Stimulated activated CD8-positive, alpha-beta memory T cell treated with anti-CD3 and anti-CD28 coated beads, Interleukin-7, amount 100 ng/mL, for 1 hour (primary cell): Measurements from ENCODE around the gene VSTM2L.
"Not testable (repeated sequence)": the region's sequence is repeated elsewhere in the genome, so short reads cannot be mapped to it uniquely, and the experiment has no call there.

Source experiments
- DNase-seq, 2 donors: peaks; one replicate each; pipeline ENCODE4 v3.0.0-alpha.2; 2020; ENCODE audit warnings: low read depth in 2 of 2

Gene VSTM2L

DNA sequence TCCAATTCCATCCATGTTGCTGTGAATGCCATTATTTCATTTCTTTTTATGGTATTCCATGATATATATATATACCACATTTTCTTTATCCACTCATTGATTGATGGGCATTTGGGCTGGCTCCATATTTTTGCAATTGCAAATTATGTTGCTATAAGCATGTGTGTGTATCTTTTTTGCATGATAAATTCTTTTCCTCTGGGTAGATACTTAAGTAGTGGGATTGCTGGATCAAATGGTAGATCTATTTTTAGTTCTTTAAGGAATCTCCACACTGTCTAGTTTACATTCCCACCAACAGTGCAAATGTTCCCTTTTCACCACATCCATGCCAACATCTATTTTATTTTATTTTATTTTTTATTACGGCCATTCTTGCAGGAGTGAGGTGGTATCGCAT is 60.6 kb downstream of the VSTM2L start:
- not testable (repeated sequence) for DNase-seq

DNA sequence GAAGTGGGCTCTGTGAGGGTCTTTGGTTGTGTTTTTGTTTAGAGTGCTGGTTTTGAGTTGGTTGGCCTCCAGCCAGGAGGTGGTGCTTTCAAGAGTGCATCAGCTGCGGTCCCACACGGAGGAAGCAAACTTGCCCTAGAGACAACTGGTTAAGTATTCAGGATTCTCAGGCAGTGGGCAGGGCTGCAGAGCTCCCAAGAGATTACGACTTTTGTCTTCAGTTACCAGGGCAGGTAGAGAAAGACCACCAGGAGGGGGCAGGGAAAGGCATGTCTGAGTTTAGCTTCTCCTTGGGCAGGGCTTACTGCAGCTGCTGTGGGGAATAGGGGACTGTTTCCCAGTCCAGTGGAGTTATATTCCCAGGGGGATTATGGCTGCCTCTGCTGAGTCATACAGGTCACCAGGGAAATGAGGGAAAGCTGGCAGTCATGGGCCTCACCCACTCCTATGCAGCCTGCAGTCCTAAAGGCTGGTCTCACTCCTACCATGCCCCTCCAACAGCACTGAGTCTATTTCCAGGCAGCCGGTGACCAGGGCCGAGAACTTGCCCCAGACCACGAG is 66.0 kb downstream of the VSTM2L start:
- DNase-seq = no peak

DNA sequence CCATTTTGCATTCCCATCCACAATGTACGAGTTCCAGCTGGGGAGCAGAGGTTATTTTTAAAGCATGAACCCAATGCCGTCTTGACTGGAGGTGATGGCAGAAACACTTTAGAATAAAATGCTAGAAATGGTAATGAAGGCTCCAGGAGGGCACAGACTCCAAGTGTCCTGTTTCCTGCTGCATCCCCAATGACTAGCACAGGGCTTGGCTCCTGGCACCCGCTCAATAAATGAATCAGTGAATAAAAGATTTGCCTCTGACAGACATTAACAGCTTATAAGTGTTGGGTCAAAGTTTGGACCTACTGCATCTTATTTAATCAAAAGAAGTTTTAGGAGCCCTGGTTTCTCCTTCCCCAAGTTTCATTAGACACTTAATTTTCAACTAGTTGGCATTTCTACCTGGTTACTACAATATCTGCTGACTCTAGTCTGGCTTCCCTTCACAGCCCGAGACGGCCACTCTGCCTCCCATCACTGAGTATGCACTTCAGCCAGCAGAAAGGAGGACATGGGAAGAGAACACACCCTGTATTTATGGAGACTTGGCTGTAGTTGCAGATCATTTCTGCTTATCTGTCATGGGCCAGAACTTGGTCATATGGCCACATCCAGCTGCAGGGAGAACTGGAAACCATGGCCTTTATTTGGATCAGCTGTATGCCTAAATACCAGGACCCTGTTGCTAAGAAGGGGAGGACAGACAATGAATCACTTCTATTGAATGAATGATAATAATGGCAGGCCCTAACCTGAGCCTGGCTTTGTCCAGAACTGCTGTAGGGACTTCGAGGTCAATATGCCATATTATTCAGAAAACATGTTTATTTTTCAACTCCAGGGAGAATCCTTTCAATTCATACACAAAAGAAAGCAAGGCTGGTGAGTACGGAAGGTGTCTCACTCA is 67.3 kb downstream of the VSTM2L start:
- DNase-seq = no peak

DNA sequence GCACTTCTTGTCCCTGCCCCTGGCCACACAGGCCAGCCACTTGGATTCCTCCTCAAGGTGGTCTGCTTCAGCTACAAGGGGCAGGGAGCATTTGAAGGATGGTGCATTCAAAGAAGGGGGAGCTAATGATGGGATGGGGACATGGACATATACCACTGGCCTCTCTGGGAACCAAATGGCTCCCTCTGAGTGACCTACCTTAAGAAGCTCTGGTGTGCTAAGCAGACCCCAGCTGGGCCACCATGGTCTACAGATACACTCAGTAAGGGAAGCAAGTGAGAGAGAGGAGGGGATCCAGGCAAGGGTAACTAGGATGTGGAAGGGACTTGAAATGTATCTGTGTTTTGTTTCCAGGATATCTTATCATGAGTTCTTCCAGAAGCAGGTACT is 67.9 kb downstream of the VSTM2L start:
- DNase-seq = no peak

DNA sequence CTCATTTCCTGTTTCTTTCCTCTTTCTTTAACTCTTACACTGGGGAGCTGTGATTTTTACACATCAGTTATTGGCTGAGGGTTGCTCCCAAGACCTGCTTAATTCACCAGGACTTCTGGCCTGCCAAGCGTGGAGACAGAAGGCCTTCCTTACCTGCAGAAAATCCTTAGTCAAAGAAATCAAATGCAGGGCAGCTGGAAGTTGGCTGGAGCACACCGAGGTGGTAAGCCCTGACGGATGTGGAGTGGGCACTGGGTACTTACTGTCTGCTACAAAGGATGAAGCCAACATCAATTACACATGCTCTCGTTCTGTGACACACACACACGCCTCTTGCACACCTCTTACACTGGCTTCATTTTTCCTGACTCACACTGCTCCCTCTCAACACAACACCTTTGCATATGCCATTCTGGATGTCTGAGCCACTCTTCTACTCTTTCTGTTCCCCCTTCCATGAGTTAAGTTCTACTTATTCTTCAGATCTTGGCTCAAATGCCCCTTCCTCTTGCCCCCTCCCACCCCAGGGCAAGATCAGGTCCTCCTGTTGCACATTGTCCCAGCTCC is 68.7 kb downstream of the VSTM2L start:
- DNase-seq = no peak

DNA sequence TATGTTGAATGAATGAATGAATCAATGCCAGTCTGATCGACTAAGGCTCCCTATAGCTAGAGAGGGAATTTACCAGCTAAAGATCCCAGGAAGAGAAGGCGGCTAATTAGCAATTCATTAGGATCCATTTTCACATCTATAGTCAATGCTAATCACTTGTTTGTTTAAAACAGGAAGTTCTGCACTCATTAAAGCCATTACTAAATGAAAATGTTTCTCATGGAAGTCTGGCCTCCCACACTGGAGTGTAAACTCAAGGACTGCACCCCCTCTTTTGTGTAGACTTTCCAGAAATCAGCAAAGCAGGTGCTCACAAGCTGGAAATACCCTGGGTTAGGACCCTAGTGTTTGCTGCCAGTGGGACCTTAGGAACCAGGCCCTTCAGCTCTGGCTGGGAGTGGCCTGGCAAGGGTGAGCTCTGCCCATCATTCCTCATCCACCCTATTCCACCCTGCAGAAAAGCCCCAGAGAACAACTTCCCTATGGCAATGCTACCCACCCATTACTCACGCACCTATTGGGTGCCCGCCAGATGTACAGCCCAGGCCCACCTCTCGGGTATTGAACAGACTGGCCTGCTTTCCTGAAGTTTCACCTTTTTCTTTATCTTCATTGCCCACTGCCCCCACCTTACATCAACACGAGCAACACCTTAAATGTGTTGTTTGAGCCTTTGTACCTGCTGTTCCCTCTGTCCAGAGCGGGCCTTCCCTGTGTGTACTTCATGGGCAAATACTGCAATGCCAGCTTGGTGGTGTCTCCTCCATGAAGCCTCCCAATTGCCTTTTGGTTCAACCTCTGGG is 69.5 kb downstream of the VSTM2L start:
- no peak for DNase-seq

DNA sequence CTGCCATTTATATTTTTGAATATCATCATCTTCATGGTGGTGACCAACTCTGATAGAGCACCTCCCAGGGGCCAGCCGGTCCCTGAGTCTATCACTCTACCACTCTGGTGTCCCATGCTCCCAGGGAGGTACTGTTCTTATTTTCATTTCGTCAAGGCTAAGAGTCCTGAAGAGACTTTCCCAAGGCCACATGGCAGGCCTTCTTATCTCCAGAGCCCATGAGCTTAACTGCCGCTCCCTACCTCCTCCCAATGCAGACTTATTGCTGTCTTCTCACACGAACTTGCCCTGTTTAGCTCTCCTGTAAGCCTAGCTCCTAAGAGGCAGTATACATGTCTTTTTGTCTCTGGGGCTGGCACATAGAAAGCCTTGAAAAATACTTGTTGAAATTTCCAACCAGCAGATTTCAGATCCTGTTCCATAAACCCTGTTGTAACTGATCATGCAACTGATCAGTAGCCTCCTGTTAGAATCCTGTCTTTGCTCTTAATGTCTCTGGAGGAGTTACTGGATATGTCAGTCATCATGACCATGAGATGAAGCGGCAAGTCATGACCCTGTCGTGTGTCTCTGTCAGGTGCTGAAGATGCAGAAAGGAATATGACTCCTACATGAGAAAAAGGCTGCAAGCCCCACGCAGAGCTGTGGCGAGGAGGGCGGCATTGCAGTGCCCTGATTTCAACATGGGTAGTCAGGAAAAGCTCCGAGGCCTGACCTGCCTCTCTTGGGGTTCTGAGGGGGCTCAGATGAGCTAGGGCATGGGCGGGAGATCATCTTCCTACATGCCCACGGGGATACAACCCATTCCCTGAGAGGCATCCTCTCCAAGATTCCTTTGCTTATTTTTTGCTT is 70.4 kb downstream of the VSTM2L start:
- DNase-seq = no peak

DNA sequence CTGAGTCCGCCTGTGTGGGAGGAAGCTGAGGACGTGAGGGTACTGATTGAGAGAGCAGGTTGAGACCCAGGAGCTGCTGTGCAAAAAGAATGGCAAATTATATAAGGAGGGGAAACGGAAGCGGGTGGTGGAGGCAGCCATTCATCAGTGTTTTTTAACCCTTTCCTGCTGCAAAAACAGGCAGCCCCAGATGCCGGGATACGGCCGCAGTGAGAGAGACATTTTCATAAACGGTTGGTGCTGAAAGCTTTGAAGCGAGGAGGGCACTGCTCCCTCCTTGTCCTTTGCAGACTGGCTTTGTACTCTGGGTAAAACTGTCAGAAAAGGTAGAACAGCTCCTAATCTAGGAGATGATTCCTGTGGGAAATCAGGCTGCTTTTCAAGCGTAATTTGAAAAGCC is 74.0 kb downstream of the VSTM2L start:
- no peak for DNase-seq

DNA sequence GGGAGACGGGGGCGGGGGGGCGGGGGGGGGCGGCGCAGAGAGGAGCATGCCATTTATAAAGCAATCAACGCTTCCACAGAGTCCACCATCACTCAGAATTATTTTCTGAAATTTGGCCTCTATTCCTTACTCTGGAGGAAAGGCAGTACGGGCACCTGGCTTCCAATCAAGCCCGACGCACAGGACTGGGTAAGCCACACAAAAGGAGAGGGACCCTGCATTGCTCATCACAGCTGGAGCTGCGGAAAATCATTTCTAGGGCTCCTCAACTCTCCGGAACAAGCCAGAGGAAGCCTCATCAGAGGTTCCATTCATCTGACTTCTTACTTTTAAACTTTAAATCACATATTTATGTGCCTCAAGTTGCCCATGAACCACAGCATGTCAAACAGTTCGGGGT is 74.4 kb downstream of the VSTM2L start:
- DNase-seq = no peak

DNA sequence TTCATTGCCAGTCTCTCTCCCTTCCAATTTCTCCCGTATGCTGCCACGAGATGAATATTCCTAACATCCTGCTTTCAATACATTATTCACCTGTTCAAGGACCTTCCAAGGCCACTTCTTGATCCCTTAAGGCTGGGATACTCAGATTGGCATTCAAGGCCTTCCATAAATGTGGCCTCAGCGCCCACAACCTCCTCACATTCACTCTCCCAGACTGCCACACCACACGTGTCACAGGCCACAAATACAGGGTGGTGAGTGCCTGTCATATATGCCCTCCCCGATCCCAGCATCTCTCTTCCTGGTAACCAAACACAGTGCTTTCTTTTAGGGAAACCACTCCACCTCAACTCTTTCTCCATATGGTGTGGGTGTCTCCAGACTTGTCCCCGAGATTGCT is 74.9 kb downstream of the VSTM2L start:
- no peak for DNase-seq

DNA sequence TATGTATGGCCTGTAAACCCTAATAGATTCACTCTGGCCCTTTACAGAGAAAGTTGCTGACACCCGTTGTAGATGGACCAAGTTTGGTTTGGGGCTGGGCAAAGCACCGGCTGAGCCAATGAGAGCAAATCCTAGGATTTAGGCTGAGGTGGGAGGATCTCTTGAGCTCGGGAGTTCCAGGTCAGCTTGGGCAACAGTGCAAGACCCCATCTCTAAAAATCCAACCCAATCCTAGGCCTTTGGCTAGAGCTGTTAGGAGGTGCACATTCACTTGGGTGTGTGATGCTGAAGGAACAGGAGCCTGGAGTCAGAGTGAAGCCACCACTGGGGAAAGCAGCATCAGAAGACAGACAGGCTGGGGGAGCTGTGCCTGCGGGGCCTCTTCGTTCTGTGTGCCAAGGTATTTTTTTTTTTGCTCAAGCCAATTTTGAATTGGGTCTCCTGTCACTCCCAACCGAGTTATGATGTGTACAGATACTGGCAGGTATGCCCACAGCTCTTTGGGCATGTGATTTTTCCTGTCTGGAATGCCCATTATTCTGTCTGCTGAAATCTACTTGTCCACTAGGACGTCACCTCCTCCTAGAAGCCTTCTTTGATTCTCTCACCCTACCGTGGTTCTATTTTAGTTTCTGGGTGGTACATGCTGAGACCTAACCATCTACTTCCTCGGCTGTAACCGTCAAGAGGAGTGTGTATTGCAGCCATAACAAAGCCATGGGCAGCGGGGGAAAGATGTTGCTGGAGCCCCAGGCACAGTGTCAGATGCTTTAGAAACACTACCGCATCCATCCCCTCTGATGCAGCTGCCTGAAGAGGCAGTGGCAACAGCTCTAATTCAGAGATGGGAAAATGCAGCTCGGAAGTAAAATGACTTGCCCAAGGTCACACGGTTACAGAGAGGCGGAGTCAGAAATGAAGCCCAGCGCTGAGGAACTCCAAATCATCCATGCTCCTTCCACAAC is 76.4 kb downstream of the VSTM2L start:
- no peak for DNase-seq

DNA sequence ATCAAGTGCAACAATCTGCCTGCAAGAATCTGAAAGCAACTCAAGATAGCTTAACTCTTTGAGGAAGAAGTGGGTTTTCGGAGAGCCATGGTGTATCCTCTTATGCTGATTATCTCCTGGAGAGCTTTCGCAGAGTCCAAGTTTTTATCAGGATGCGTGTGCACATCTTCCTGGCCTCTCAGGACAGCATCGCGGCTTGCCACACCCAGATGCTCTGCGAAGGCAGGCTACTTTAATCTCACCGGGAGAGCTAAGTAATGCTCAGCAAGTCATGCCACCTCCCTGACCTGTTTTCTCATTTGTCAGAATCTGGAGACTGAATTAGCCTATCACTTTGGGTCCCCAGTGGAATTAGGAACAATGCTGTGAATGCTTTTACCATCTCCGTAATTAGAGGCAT is 77.5 kb downstream of the VSTM2L start:
- no peak for DNase-seq

DNA sequence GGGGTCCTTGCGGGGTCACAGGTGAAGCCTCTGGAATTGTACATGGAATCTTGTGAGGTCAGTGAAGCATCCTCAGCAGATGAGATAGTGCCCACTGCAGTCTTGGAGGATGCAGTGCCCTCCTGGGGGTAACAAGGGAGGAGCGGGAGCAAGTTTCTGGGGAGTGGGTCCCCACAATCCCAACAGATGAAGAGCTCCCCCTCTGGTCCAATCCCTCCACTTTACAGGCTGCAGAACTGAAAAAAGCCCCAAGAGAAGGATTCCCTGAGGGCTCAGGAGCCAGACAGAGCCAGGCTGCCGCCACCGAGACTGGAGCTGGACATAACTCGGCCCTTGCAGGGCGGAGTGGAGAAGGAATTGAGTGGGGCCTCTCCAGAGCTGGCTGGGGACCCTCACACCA is 77.9 kb downstream of the VSTM2L start:
- DNase-seq = no peak

DNA sequence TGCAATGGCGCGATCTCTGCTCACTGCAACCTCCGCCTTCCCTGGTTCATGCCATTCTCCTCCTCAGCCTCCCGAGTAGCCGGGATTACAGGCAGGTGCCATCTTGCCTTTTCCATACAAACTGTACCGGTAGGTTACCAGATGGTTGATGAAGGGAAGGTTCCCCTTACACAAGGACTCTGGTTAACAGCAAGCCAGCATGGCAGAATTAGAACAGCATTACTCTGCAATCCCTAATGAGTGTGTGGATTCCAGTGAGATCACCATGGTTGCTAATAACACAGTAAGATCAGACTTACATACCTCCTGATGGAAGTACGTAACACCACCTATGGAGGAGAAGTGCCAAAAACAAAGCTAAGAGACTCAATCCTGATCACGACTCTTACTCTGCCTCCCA is 78.6 kb downstream of the VSTM2L start:
- no peak for DNase-seq

DNA sequence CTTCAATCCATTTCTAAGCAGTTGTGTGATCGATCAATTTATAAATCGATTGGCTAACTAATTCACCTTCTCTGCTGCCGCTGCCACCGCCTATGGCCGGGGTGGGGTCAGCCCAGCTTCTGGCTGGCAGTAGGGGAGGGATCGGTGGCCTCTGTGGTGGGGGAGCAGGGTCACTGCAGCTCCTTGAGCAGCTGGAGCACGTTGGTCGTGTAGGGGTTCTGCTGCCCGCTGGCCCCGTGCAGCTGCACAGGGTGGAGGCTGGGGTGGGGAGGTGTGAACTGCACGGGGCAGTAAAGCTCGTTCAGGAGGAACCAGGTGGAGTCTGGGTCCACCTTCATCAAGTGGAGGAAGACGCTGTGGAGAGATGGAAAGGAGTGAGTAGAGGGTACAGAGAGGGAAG is 80.4 kb downstream of the VSTM2L start:
- DNase-seq = no peak

DNA sequence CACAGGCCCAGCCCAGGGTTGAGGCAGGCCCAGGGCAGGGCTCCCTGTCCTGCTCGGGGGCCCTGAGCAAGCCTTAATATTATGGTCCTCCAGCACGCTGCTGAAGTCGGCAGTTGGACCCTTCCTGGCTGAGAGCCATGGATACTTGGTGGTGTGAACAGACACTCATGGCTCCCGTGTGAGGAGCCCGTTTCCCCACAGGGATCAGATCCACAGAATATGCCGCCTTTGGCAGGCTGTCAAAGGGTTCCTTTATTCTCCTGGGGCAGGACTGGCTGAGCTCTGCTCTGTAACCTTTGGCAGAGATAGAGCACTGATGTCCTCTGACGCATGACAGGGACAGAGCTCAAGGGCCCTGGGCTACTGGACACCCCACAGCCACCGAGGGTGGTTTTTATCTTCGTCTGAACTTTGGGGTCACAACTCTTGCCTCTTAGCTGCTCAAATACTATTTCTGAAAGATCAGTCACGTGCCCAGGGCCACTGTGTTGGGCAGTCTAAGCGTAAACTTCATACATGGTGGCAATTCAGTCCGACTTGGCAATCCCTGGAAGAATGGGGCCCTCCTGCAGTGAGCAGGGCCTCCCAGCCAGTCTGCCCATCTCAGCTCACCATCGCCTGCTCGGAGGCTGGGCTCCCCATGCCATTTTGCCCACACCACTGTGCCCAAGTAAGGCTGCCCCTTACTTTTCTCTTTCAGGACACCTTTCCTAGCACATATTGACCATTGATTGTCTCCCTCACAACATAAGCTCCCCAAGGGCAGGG is 81.3 kb downstream of the VSTM2L start:
- no peak for DNase-seq

DNA sequence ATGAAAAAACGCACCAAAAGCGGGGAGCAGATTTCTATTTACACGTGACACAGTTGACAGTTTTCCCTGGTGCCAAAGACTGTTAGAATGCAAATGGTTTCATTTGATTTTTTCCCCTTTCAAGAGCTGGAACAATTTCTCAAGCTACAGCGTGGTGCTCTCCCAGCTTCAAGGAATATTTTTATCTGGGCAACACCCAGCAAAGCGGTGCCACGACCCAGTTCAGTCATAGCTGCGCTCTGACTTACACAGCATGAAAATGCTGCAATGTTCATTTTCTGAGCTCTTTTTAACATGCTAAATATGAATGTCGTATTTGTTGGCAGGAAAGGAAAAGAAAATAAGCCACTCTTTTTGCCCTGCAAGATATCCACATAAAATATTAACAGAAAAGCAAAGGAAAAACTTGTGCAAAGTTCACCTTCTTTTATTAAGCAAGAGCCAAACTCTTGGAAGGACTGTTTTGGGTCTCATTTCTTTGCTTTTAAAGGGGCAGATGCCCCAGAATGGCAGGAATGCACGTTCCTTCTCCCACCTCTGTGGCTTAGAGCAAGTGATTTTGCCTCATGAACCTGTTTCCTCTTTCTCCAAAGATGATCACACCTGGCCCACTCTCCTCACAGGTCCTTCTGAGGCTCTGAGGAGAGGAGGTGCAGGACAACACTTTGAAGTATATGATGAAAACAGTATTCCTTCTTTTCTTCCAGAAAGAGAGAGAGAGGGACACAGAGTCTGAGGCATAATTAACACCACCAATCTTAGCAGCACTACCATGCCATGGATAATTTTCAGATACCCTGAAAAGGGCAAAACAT is 83.3 kb downstream of the VSTM2L start:
- DNase-seq = no peak

DNA sequence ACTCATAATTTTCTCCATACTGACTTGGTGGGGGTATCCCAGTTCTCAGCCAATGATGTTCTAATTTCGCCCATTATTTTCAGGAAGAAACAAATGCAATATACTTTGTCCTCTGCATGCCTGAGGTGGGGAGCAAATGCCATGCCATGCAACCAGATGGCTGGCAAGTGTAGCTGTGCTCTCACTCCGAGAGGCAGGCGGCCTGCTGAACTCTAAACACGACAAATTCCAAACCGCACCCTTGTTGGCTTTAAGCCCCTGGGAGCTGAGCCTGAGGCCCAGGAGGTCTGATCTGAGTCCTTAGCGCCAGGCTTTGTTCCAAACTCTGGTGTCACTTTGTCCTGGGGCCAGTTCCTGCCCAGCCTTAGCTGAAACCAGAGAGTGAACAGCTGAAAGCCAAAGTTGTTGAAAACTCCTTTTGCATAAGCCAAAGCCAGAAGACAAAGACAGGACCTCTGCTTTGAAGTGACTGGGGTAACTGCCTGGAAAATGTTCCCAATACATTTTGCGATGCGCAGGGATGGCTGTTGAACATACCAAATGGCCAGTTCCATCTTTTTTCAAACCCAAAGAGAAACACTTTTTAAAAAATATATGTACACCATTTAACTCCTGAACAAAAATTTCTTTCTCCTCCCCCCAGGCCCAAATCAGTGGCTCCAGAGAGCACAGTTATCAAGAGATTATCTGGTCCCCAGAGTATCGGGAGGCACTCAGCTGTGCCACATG is 84.1 kb downstream of the VSTM2L start:
- no peak for DNase-seq
